NCI-H2196 (cell line): Measurements from ENCODE around the gene SLC22A5.
"Not testable (repeated sequence)": the region's sequence is repeated elsewhere in the genome, so short reads cannot be mapped to it uniquely, and the experiment has no call there.

Experiments used
- DNase-seq: peaks from one replicate; lab custom pipeline; 2025; ENCODE audit not compliant: unreplicated experiment; lab: John Stamatoyannopoulos, UW

SLC22A5 gene

DNA sequence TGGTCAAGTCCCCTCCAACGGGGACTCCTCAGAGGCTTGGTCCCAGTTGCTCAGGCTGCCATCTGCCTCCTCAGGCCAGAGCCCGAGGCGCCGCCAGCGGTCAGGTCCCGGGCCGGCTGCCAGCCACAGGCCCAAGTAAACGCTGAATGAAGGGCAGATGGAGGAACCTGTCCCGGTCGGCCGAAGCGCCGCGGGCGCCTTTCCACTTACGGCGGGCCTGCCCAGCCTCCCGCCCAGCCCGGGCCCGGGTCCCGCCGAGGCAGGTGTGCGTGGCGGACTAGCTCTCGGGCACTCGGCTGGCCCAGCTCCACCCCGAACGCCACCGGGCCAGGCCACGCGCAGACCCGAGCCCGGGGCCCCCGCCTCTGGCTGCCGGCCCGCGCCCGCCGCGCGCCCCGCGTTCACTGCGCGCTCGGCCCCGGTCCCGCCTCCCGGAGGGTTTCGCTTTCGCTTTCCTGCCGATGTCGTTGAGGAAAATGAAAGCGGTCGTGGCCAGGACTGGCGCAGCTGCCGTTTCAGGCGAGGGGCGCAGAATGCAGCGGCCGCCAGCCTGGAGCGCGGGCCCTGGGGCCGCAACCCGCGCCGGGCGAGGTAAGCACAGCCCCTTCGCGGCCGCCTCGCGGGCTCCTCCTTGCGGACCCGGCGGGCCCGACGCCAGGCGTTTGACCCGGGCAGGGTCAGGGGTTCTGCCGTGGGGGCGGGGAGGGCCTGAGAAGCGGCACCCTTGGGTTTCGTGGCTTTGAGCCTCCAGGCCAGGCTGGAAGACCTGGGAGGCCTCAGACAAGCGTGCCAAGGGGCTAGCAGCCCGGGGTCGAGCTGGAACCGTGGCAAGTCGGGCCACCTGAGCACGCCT, 41.2 kb downstream of the SLC22A5 start:
- peak; percentile 94 for DNase-seq

DNA sequence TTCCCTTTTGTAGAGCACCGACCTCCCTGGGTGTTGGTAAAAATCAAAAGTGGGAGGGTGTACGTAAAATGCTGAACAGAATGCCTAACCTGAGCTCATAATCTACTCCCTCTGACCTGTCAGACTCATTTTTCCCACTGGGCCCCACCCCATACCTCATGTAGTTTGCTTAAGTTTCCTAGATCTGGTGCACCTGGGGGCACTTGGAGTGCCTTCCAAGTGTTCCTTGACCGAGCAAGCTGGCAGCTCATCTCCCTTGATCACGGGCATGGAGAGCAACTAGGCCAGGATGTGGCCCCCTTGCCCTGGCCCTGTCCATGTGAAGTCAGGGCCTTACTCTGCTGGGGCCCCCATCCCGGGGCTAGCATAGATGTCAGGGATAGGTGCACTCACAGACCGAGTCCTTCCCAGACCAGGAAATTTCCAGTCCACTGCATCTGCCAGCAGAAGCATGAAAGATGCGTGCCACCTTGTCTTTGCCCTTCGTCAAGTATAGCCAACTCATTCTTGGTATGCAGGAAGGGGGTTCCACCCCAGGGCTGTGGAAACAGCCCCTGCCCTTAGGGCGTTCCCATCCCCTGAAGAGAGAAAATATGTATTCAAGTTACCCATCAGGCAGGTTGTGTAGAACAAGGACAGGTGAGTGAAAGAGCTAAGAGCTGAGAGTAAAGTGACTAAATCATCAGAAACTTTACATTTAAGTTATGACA, 41.9 kb downstream of the SLC22A5 start:
- DNase-seq = no peak

DNA sequence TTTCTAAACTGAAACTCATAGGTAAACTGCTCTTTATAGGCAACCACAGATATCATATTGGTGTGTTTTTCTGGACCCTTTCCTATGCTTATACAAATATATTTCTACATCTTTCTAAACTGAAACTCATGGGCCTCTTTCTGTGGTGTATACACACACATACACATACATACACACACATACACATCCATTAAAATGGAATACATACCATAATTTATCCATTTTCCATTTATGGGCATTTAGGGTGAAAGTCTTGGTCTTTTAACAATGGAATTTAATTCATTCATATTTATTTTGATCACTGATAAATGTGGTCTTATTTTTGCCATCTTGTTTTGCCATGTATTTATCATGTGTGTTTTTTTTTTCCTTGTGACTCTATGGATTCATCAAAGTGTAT, 44.1 kb downstream of the SLC22A5 start:
- no peak for DNase-seq

DNA sequence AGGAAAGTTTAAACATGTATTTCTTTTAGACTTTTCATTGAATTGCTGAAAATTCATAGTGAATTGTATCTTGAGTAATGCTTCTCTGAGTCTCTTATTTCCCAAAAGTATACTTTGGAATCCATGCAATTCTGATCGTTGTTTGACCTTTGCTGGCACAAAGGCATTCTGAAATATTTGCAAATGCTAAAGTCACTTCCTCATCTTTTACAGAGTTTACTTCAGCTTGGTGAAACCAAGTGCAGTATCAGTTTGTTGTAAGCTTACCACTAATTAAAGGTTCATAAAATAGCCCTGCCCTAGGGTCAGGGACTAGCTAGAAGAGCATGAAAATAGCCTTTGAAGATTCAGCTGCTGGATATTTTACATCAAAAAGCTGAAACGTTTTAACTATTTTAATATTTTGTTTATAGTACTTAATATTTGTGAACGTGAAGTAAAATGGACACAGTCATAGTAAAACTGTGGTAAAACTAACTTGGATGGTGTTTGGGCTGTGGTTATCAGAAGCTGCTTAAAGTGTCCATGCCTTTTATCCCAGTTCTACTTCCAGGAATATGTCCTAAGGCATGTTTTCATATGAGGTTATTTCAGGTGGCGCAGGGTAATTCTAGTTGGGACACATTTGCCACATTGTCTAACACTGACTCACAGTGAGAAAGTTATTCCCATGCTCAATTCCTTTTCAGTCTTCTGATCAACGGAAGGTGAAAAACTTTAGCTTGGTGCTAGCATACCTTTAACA, 45.3 kb downstream of the SLC22A5 start:
- no peak for DNase-seq

DNA sequence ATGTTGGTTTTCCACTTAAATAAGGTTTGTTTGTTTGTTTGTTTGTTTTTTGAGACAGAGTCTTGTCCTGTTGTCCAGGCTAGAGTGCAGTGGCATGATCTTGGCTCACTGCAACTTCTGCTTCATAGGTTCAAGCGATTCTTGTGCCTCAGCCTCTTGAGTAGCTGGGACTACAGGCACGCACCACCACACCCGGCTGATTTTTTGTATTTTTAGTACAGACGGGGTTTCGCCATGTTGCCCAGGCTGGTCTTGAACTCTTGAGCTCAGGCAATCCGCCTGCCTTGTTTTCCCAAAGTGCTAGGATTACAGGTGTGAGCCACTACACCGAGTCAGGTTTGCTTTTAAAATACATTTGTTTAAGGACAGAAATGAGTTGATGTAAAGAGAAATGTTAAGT, 46.0 kb downstream of the SLC22A5 start:
- DNase-seq = not testable (repeated sequence)

DNA sequence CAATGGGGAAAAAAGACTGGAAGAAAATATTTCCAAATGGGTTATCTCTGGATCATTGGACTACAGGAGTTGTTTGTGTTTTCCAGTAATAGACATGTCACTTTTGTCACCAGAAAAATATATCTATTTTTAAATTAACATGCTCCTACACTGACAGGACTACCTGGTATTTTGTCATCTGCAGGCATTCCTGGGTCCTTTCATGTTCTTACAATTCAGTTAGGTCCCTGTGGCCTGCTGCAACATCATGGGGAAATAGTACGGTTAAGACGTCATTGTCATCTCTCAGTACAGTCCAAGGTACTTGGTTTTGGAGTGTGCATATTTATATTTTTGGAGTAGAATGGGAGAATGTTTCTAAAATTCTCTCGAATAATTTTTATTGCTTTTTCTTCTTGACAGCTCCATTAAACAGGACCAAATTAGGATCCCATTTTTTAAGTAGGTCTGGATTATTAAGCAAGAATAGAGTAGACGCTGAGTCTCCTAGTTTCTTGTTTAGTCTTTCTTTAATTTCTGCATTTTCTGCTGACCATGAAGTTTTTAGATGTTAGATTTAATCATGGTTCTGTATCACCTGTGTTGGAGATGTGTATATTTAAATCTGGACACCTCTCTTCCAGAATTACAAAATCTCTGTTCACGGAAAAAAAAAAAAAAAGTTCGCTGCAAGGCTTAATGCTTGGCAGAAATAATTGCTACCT, 46.9 kb downstream of the SLC22A5 start:
- DNase-seq = no peak

DNA sequence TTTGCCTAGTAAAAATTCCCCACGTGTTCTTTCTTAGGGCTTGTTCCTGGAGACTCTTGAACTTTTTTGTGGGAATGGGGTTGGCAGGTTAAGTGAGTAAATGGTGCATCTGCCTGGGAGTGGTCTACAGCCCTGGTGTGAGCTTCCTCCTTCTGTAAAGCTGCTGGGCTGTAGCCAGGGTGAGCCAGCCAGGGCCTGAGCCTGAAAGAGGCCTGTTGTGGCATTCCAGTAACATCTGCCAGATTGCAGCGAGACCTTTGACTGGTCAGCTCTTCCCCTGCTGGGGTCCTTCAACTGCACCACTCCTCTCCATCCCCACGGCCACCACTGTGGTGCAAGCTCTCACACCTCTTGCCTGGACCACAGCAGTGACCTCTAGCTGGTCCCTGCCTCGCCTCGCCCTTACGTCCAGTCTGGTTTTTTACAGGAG, 47.5 kb downstream of the SLC22A5 start:
- no peak for DNase-seq

DNA sequence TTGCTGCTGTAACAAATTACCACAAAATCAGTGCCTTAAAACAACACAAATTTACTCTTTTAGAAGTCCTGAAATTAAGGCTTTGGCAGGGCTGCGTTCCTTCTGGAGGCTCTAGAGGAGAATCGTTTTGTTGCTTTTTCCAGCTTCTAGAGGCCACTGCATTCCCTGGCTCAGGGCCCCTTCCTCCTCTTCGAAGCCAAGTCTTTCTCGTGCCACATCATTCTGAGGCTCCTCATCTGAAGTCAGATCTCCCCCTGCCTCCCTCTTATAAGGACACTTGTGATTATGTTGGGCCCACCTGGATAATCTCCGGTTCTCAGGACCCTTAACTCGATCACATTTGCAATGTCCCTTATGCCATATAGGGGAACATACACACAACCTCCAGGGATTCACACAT, 48.0 kb downstream of the SLC22A5 start:
- no peak for DNase-seq

DNA sequence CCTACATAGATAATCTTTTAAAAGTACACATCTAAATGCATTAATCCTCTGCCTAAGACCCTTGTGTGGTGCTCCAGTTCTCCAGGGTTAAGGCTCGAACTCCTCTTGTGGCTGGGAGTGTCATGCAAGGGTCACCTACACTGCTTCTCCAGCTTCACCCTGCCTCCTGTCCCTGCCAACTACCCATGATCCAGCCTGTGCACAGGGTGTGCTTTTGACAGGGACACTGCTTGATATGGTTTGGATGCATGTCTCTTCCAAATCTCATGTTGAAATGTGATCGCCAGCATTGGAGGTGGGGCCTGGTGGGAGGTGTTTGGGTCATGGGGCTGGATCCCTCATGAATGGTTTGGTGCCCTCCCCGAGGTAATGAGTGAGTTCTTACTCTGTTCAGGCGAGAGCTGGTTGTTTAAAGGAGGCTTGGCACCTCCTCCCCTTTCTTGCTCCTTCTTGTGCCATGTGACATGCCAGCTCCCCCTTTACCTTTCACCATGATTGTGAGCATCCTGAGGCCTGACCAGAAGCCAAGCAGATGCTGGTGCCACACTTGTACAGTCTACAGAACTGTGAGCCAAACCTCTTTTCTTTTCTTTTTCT, 48.5 kb downstream of the SLC22A5 start:
- DNase-seq = no peak

DNA sequence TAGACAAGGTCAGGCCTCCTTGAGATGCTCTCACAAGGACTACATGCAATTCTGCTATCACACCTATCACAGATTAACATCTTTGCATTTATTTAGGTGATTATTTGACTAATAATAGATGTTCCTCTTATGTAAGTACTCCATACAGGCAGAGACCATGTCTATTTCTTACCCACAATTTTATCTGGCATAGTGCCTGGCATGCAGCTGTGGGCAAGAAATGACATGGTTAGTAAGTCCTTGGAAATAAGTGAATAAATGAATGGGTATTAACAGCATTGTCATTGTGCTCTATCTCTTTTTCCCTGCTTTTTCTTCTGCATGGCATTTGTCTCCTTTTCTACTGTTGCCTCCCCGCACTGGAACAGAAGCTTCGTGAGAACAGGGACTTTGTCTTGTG, 49.4 kb downstream of the SLC22A5 start:
- no peak for DNase-seq

DNA sequence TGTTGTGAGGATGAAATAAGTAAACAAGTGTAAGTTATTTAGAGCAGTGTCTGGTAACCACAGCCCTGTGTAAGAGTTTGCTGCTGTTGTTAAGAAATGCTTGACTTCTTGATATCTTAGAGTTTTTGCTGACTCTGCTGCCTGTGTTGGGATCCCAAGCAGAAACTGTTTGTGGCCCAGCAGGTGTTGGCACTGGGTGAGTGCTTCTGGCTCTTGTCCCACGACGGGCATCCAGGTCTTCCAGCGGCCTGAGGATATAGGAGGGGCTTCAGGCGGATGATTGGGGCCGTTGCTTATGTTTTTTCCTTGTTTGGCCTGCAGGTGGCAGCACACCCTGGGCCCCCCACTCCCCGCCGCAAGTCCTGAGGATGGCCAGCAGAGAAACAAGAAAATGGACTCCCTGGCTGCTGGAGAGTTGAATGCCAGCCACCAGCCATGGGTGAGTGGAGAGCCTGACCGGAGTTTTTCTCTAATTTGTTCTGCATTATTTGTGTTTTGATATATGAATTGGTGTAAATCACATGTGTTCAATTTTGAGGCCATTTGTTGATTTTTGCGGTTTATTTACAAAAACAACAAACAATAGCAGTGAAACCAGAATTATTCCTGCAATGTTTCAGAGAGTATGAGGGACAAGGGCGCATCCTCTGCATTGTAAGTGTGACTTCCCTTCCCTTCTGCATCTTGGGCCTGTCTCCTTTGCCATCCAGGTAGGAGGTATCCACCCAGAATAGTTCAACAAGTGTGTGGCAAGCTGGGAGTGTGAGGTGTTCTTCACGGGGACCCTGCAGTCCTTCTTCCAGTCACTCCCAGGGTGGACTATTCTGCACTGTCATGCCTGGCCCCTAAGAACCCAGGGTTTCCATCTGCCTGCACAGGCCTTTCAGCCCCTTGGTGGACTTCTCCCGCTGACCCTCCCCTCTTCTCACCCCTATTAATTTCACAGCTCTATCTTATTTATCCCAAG, 50.3 kb downstream of the SLC22A5 start:
- peak; percentile 73 for DNase-seq

DNA sequence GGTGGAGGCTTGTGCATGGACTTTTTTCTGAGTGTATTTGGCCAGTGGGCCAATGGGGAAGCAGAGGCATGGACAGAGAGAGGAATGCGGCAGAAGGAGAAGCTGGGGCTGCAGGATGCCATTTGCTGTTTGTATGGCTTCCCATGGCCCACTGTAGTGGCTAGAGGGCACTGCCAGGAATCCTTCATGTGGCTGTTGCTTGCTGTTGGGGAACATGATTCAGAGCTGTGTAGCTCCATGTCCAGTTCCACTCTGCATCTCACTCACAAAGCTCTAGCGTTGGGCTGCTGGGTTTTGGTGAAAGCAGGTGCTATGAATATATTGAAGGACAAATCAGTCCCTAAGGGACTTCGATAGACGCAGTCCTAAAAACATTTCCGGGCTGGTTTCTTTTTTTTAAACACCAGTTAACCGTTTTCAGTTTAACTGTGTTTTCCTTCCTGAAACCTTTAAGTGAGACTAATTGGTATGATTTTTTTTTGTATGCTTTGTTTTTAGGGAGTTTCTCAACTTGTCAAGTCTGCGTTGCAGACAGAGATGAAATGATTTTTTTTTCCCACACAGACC, 51.3 kb downstream of the SLC22A5 start:
- DNase-seq = no peak

DNA sequence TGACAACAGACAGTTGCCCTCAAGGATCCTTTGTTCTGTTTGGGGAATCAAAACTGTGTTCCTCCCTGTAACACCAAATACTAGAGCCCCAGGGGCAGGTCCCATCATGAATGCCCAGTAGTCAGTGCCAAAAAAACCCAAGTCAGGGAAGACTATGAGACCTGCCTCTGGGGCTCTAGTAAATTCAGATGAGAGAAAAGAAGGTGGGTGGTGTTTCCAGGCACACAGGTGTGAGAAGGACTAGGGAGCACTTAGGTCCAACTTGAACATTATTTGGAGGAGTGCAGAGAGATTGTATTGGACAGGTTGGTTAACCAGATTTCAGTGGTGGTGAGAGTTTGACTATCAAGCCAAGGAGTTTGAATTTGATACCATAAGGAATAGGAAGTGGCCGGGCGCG, 52.0 kb downstream of the SLC22A5 start:
- no peak for DNase-seq

DNA sequence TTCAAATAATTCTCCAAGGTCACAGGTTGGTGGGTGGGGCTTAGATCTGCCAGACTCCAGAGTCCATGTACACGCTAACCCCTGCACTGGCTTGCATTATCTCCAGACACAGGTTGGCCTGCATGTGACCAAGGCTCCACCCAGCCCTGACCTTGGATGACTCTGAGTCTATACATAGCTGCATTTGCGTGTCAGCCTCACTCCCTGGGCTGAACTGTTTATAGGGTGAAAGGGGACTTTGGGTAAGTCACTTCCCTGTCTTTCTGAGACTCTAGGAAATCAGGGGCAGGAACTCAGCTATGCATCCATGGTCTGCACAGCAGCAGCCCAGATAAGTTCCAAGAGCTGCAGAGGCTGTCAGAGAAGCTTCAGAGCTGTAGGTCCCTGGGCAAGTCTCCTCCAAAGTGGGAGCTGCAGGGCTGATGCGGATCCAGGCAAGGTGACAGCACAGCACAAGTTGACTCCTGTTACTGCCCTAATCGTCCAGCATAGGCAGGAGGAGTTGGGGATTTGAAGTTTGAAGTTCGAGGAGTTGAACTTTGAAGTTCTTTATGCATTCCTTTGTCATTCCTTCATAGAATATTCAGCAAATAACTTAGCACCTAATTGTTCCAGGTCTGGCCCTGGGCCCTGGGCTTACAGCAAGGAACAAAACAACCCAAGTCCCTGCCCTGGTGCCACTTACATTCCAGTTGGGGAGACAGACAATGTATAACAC, 53.4 kb downstream of the SLC22A5 start:
- no peak for DNase-seq

DNA sequence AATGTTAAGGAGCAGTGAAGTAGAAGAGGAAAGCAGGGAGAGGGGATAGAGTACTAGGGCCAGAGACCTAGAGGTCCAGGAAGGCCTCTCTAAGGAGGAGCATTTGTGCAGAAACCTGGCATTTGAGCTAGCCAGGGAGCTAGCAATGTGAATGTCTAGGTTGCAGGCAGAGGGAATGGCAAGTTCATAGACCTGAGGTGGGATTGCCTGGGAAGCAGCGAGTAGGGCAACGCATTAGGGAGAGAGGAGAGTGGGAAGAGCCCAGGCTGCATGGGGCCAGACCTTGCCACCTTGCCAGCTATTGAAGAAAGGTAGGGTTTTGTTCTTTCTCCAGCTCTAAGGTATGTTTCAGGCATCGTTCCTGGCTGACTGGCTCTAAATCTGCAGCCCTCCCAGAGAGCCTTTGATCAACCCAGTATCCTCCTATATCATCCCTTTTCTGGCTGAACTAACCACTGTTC, 54.0 kb downstream of the SLC22A5 start:
- DNase-seq = no peak

DNA sequence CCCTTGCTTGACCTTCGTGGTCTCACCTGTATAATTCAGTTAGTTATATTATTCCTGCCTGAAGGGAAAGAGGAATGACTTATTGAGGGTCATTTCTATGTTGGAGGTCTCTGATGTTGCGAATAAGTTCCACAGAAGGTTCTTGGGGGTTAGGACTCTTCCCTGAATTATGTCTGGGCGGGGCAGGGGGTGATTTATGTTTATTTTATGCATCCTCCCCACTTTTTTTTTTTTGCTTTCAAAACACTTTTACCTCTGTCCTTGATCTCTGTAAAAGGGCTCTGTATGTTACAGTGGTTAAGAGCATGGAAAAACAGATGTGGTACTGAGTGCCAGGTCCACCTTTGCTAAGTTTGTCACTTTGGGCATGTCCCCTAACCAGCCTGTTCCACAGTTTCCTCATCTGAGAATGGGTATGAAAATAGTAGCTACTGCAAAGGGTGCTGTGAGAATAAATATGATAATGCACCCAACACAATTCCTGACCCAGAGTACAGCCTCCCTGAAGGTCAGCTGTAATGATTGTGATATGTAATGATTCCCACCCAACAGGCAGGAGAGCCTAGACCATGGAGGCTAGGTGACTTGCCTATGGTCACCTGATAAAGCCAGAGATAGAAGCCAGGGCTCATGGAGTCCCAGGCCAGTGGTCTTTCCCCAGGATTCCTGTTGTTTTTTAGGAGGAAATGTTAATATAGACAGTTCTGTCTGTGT, 54.8 kb downstream of the SLC22A5 start:
- DNase-seq = no peak

DNA sequence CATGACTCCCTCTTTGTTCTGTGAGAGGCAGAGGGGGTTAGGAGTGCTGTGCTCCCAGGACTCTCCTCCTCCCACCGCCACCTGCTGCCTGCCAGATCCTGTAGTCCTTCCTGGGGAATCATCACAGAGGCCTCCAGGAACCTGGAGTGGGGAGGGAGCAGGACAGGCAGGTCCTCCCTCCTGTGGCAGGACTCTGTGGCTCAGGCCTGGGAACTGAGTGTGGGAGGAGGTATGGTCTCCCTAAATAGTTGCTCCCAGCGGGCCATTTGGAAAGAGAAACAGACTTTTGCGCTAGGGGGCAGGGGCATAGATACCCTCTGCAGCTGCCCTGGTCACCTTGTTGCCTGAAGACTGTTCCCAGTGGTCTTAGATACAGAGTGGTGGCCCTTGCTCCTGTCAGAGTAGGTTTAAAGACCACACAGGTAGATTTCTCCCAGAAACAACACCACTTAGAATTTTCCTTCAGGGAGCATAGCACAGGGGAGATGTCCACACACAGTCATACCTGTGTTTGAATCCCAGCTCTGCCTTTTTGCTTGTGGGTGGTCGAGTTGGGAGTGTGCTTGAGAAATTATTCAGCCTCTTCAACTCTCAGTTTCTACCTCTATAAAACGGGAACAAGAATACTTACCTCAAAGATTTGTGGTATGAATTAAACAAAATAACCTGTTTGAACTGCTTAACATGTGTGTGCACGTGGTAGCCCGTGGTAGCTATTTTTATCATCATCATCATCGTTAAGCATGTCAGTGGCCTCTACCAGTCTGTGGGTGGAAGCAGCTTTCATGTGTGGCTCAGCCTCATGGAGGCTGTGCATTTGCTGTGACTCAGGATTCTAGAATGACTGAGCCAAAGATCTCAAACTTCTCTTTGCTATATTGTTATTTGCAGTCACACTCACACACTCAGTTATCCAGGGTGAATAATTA, 55.8 kb downstream of the SLC22A5 start:
- no peak for DNase-seq
